Progenitor cell of endocrine pancreas (in vitro differentiated cells): ENCODE measurements around the gene KRTAP2-3. TPM values are rescaled to one million over a fixed set of nuclear protein-coding genes. Genes with fewer than 3 reads are reported as not detected.
"Not testable (repeated sequence)": the region's sequence is repeated elsewhere in the genome, so short reads cannot be mapped to it uniquely, and the experiment has no call there.

Experiments used
- DNase-seq: peaks from one replicate; pipeline ENCODE4 v3.0.0; 2021; ENCODE audit warnings: low spot score; ENCODE audit not compliant: unreplicated experiment
- H3K27ac Mint-ChIP-seq: 2 replicates; pipeline ENCODE4 v1.8.0; 2021; ENCODE audit warnings: mild to moderate bottlenecking, moderate library complexity, mixed read lengths
- H3K27me3 Mint-ChIP-seq: 2 replicates; pipeline ENCODE4 v1.8.0; 2021; ENCODE audit warnings: mixed read lengths
- H3K36me3 Mint-ChIP-seq: 2 replicates; pipeline ENCODE4 v1.8.0; 2022; ENCODE audit warnings: mixed read lengths; ENCODE audit not compliant: insufficient read depth
- H3K4me1 Mint-ChIP-seq: 2 replicates; pipeline ENCODE4 v1.8.0; 2021; ENCODE audit warnings: low read depth, mixed read lengths
- H3K4me3 Mint-ChIP-seq: 2 replicates; pipeline ENCODE4 v1.8.0; 2021; ENCODE audit warnings: low read depth, mild to moderate bottlenecking, moderate library complexity, mixed read lengths
- H3K9me3 Mint-ChIP-seq: 2 replicates; pipeline ENCODE4 v1.8.0; 2021; ENCODE audit warnings: low read depth, mixed read lengths
- CTCF ChIP-seq: fragments of 200-600 bp; sonication (generic); IDR thresholded peaks from one replicate; pipeline ENCODE4 v1.5.0; 2021; ENCODE audit warnings: antibody characterized with exemption, mild to moderate bottlenecking; ENCODE audit not compliant: unreplicated experiment
- total RNA-seq: library from RNA; stranded (reverse); gene quantifications from 2 replicates; pipeline ENCODE4 v1.2.1, GENCODE V29; 2021

The KRTAP2-3 gene
- total RNA-seq, 1 donor from 2014 or later, result not detected

- DNase-seq, result no peak
- TF ChIP-seq CTCF, result no peak
- H3K9me3 Mint-ChIP-seq, result peaks cover 17% of the 10 kb centered on the region
- H3K27me3 Mint-ChIP-seq, result no peaks in the 10 kb centered on the region
- H3K4me1 Mint-ChIP-seq, result peaks cover 2% of the 10 kb centered on the region
- H3K36me3 Mint-ChIP-seq, result peaks cover 2% of the 10 kb centered on the region
- H3K4me3 Mint-ChIP-seq, result no peak overlapping the region
- no peak overlapping the region for H3K27ac Mint-ChIP-seq
These were observed 7.3 kb downstream of the KRTAP2-3 start for GRCh38 chr17:41052566-41052965.

- no peak overlapping the region for H3K27ac Mint-ChIP-seq
- TF ChIP-seq CTCF, result no peak
- DNase-seq, result no peak
- H3K4me3 Mint-ChIP-seq, result no peak overlapping the region
- peaks cover 11% of the 10 kb centered on the region for H3K9me3 Mint-ChIP-seq
- no peaks in the 10 kb centered on the region for H3K27me3 Mint-ChIP-seq
- peaks cover 2% of the 10 kb centered on the region for H3K4me1 Mint-ChIP-seq
- peaks cover 2% of the 10 kb centered on the region for H3K36me3 Mint-ChIP-seq
These were observed 10.8 kb downstream of the KRTAP2-3 start for GRCh38 chr17:41049110-41049509.

GRCh38 chr17:41048441-41048840 lies 11.5 kb downstream of the KRTAP2-3 start:
- Mint-ChIP-seq H3K27ac (no peak overlapping the region), H3K9me3 (peaks cover 12% of the 10 kb centered on the region), H3K27me3 (no peaks in the 10 kb centered on the region), H3K4me1 (peaks cover 2% of the 10 kb centered on the region), H3K36me3 (peaks cover under 1% of the 10 kb centered on the region), H3K4me3 (no peak overlapping the region)
- DNase-seq, result no peak
- TF ChIP-seq CTCF, result no peak

GRCh38 chr17:41046735-41047465 lies 13.0 kb downstream of the KRTAP2-3 start, which contains the start of gene KRTAP2-1:
Gene KRTAP2-1 (minus strand): TSS chr17:41047316. CDS start chr17:41047267, 49 bp downstream.
- H3K27ac Mint-ChIP-seq, result not testable (repeated sequence)

GRCh38 chr17:41042953-41043352 lies 17.0 kb downstream of the KRTAP2-3 start:
- no peak overlapping the region for H3K27ac Mint-ChIP-seq
- DNase-seq, result no peak
- peaks cover 3% of the 10 kb centered on the region for H3K4me1 Mint-ChIP-seq
- no peak for TF ChIP-seq CTCF
- no peaks in the 10 kb centered on the region for H3K36me3 Mint-ChIP-seq
- peaks cover 13% of the 10 kb centered on the region for H3K9me3 Mint-ChIP-seq
- no peak overlapping the region for H3K4me3 Mint-ChIP-seq
- no peaks in the 10 kb centered on the region for H3K27me3 Mint-ChIP-seq

More at GRCh38 chr17:41046735-41047465, 13.0 kb downstream of the KRTAP2-3 start, which contains the start of gene KRTAP2-1:
- H3K4me3 Mint-ChIP-seq, H3K4me1 Mint-ChIP-seq, H3K27me3 Mint-ChIP-seq, DNase-seq, H3K36me3 Mint-ChIP-seq: not testable (repeated sequence)
- H3K9me3 Mint-ChIP-seq, result peaks cover 13% of the 10 kb centered on the region

GRCh38 chr17:41040783-41041571 lies 18.9 kb downstream of the KRTAP2-3 start, which contains the start of gene KRTAP1-1:
Gene KRTAP1-1 (minus strand): TSS chr17:41041450. CDS start chr17:41041397, 53 bp downstream.
- H3K27me3 Mint-ChIP-seq, DNase-seq, H3K4me1 Mint-ChIP-seq, H3K36me3 Mint-ChIP-seq, H3K4me3 Mint-ChIP-seq: not testable (repeated sequence)
- Mint-ChIP-seq H3K9me3 (peaks cover 13% of the 10 kb centered on the region), H3K27ac (peak within 1 kb of the TSS; percentile 81)
